Body of pancreas (tissue), 4 donors: Measurements from ENCODE around the gene CYS1.

Experiments
- CTCF ChIP-seq, 7 experiments: fragments of 450-650 bp in 4 of 7; fragments of 200-600 bp in 3 of 7; sonication (generic) in 3 of 7; IDR thresholded peaks; one replicate each; pipeline ENCODE4 v1.5.1; 2016 to 2019; ENCODE audit warnings: antibody characterized with exemption in 7 of 7
- POLR2A ChIP-seq, 3 donors: fragments of 450-650 bp; IDR thresholded peaks; one replicate each; pipeline ENCODE4 v1.6.1; 2016; ENCODE audit warnings: antibody characterized with exemption in 3 of 3, mild to moderate bottlenecking in 2 of 3

- TF ChIP-seq CTCF (IDR thresholded peaks at IDR 0.05) (no peak), POLR2A (IDR thresholded peaks at IDR 0.05) (peak in 2 of 3 donors; percentile 51 to 54)
These were observed 509 bp upstream of the CYS1 start for GRCh38 chr2:10080536-10081304.
